Measurements from ENCODE around the gene PODXL2. TPM values are rescaled to one million over a fixed set of nuclear protein-coding genes. Genes with fewer than 3 reads are reported as not detected.

The PODXL2 gene
- total RNA-seq, 1 donor from 2014 or later = 1.6 TPM

- Histone ChIP-seq H3K27ac (no peak overlapping the region), H3K9me3 (no peaks in the 10 kb centered on the region), H3K36me3 (no peaks in the 10 kb centered on the region), H3K4me1 (peaks cover 19 to 45% of the 10 kb centered on the region in 2 donors), H3K4me3 (no peak overlapping the region), H3K27me3 (no peaks in the 10 kb centered on the region)
- intact Hi-C loops (cut with DNase I) = no loop called here
- TF ChIP-seq CTCF (IDR thresholded peaks at IDR 0.05) = no peak
- no peak for DNase-seq (ENCODE audit: low spot score in 2 of 2)
Observed at GRCh38 chr3:127708837-127709236, 79.9 kb downstream of the PODXL2 start.

GRCh38 chr3:127709320-127710060, 80.5 kb downstream of the PODXL2 start:
- TF ChIP-seq CTCF (IDR thresholded peaks at IDR 0.05) = no peak
- Histone ChIP-seq H3K27ac (no peak overlapping the region), H3K27me3 (no peaks in the 10 kb centered on the region), H3K4me1 (peaks cover 22 to 45% of the 10 kb centered on the region in 2 donors), H3K4me3 (no peak overlapping the region), H3K36me3 (no peaks in the 10 kb centered on the region), H3K9me3 (no peaks in the 10 kb centered on the region)
- intact Hi-C loops (cut with DNase I) = no loop called here
- peak in 1 of 2 donors; percentile 40 for DNase-seq (ENCODE audit: low spot score in 2 of 2)

GRCh38 chr3:127710155-127710941, 81.4 kb downstream of the PODXL2 start:
- H3K27me3 ChIP-seq = no peaks in the 10 kb centered on the region
- no peak for TF ChIP-seq CTCF (IDR thresholded peaks at IDR 0.05)
- no peak overlapping the region for H3K4me3 ChIP-seq
- no peaks in the 10 kb centered on the region for H3K9me3 ChIP-seq
- peaks cover 22 to 49% of the 10 kb centered on the region in 2 donors for H3K4me1 ChIP-seq
- H3K36me3 ChIP-seq = no peaks in the 10 kb centered on the region
- peak in 1 of 2 donors; percentile 69 for DNase-seq (ENCODE audit: low spot score in 2 of 2)
- intact Hi-C loops (cut with DNase I) = no loop called here
- H3K27ac ChIP-seq = peak overlapping the region in 1 of 2 donors; percentile 40

- no peaks in the 10 kb centered on the region for H3K9me3 ChIP-seq
- no peaks in the 10 kb centered on the region for H3K36me3 ChIP-seq
- no peak overlapping the region for H3K4me3 ChIP-seq
- no peak for DNase-seq (ENCODE audit: low spot score in 2 of 2)
- peaks cover 22 to 51% of the 10 kb centered on the region in 2 donors for H3K4me1 ChIP-seq
- H3K27ac ChIP-seq = peak overlapping the region in 1 of 2 donors; percentile 40
- no peaks in the 10 kb centered on the region for H3K27me3 ChIP-seq
- intact Hi-C loops (cut with DNase I) = no loop called here
- no peak for TF ChIP-seq CTCF (IDR thresholded peaks at IDR 0.05)
Observed at GRCh38 chr3:127711021-127711695, 82.2 kb downstream of the PODXL2 start.

GRCh38 chr3:127711896-127712295, 82.9 kb downstream of the PODXL2 start:
- Histone ChIP-seq H3K27me3 (no peaks in the 10 kb centered on the region), H3K4me3 (no peak overlapping the region), H3K27ac (peak overlapping the region; percentile 40 to 46), H3K36me3 (no peaks in the 10 kb centered on the region), H3K4me1 (peaks cover 22 to 49% of the 10 kb centered on the region in 2 donors), H3K9me3 (no peaks in the 10 kb centered on the region)
- no peak for TF ChIP-seq CTCF (IDR thresholded peaks at IDR 0.05)
- DNase-seq (ENCODE audit: low spot score in 2 of 2) = no peak
- intact Hi-C loops (cut with DNase I) = no loop called here
